Smooth muscle cell (in vitro differentiated cells): ENCODE results near the gene ADARB1. TPM values are rescaled to one million over a fixed set of nuclear protein-coding genes. Genes with fewer than 3 reads are reported as not detected.

ENCODE experiments used
- DNase-seq: peaks from one replicate; lab custom pipeline; 2025; ENCODE audit not compliant: unreplicated experiment; lab: John Stamatoyannopoulos, UW
- H2AFZ ChIP-seq: fragments of 200-600 bp; sonication (generic); 2 replicates; pipeline ENCODE4 v1.6.0; 2016; ENCODE audit warnings: antibody characterized with exemption, low read depth, mild to moderate bottlenecking
- H3F3A ChIP-seq: fragments of 200-600 bp; sonication (generic); 2 replicates; pipeline ENCODE4 v1.6.0; 2017; ENCODE audit warnings: antibody characterized with exemption, low read depth
- H3K27ac ChIP-seq: fragments of 200-600 bp; sonication (generic); 2 replicates; pipeline ENCODE4 v1.5.1; 2016; ENCODE audit warnings: low read depth, mild to moderate bottlenecking
- H3K27me3 ChIP-seq: fragments of 200-600 bp; sonication (generic); 2 replicates; pipeline ENCODE4 v1.6.1; 2016; ENCODE audit warnings: low read depth, mild to moderate bottlenecking
- H3K36me3 ChIP-seq: fragments of 200-600 bp; sonication (generic); 2 replicates; pipeline ENCODE4 v1.5.1; 2016; ENCODE audit warnings: low read depth
- H3K4me1 ChIP-seq: fragments of 200-600 bp; sonication (generic); 2 replicates; pipeline ENCODE4 v1.5.1; 2016; ENCODE audit warnings: low read depth
- H3K4me2 ChIP-seq: fragments of 200-600 bp; sonication (generic); 2 replicates; pipeline ENCODE4 v1.6.0; 2016; ENCODE audit warnings: mild to moderate bottlenecking
- H3K4me3 ChIP-seq: fragments of 200-600 bp; sonication (generic); 2 replicates; pipeline ENCODE4 v1.5.1; 2016; ENCODE audit warnings: mild to moderate bottlenecking
- H3K79me2 ChIP-seq: fragments of 200-600 bp; sonication (generic); 2 replicates; pipeline ENCODE4 v1.6.0; 2016; ENCODE audit warnings: low read depth, mild to moderate bottlenecking
- H3K9ac ChIP-seq: fragments of 200-600 bp; sonication (generic); 2 replicates; pipeline ENCODE4 v1.6.0; 2016; ENCODE audit warnings: low read depth
- H3K9me3 ChIP-seq: fragments of 200-600 bp; sonication (generic); replicated peaks from 2 replicates; pipeline ENCODE4 v1.5.1; 2016; ENCODE audit warnings: low read depth
- H4K20me1 ChIP-seq: fragments of 200-600 bp; sonication (generic); 2 replicates; pipeline ENCODE4 v1.6.0; 2016; ENCODE audit warnings: low read depth
- CTCF ChIP-seq: fragments of 200-600 bp; sonication (generic); IDR thresholded peaks from 2 replicates; pipeline ENCODE4 v1.5.1; 2017; ENCODE audit warnings: borderline replicate concordance, mild to moderate bottlenecking, antibody characterized with exemption; ENCODE audit not compliant: insufficient read depth, poor library complexity, severe bottlenecking
- WGBS: methylation state at CpG from one replicate; pipeline ENCODE4 v1.1.7; 2016; ENCODE audit warnings: low lambda C conversion rate; 5-methylcytosine and 5-hydroxymethylcytosine counted together
- polyA plus RNA-seq: library from polyadenylated mRNA; unstranded; fragments of >200 nt; fragmentation: Nextera tagmentation; extraction: Ambion mirVana; gene quantifications from 2 replicates; pipeline ENCODE4 v1.2.1, GENCODE V29; 2016
- total RNA-seq: library from RNA; depleted of rRNA; stranded (reverse); fragments of >200 nt; gene quantifications from 2 replicates; pipeline ENCODE4 v1.2.3, GENCODE V29; 2014

Gene ADARB1
- total and polyA plus RNA-seq, 2 experiments from 2014 or later, result 25.6 to 28.9 TPM

- no peak overlapping the region for H3K4me2 ChIP-seq
- TF ChIP-seq CTCF, result no peak
- H3K36me3 ChIP-seq, result no peaks in the 10 kb centered on the region
- peaks cover 15% of the 10 kb centered on the region for H3F3A ChIP-seq
- peaks cover 87% of the 10 kb centered on the region for H4K20me1 ChIP-seq
- WGBS, result 98% methylated on average over 5 of the region's 5 CpGs
- H3K79me2 ChIP-seq, result peaks cover 7% of the 10 kb centered on the region
- H2AFZ ChIP-seq, result no peak overlapping the region
- peaks cover 2% of the 10 kb centered on the region for H3K4me1 ChIP-seq
- no peaks in the 10 kb centered on the region for H3K9me3 ChIP-seq
- H3K4me3 ChIP-seq, result no peak overlapping the region
- no peak overlapping the region for H3K9ac ChIP-seq
- no peaks in the 10 kb centered on the region for H3K27me3 ChIP-seq
- no peak for DNase-seq
- no peak overlapping the region for H3K27ac ChIP-seq
Observed at GRCh38 chr21:45141507-45141906, 67.1 kb downstream of the ADARB1 start.

GRCh38 chr21:45142469-45143308 is 68.3 kb downstream of the ADARB1 start:
- H3K79me2 ChIP-seq, result peaks cover 12% of the 10 kb centered on the region
- H3K4me3 ChIP-seq, result no peak overlapping the region

GRCh38 chr21:45143855-45144254 is 69.5 kb downstream of the ADARB1 start:
- no peaks in the 10 kb centered on the region for H3K27me3 ChIP-seq
- H3K9ac ChIP-seq, result no peak overlapping the region
- WGBS, result 79% methylated on average over 3 of the region's 3 CpGs
- H3K4me1 ChIP-seq, result no peaks in the 10 kb centered on the region
- H3K36me3 ChIP-seq, result no peaks in the 10 kb centered on the region
- no peak overlapping the region for H3K27ac ChIP-seq
- H3F3A ChIP-seq, result no peaks in the 10 kb centered on the region
- H3K4me2 ChIP-seq, result no peak overlapping the region
- H3K9me3 ChIP-seq, result no peaks in the 10 kb centered on the region
- no peak for TF ChIP-seq CTCF
- H4K20me1 ChIP-seq, result peaks cover 79% of the 10 kb centered on the region
- no peak for DNase-seq
- no peak overlapping the region for H2AFZ ChIP-seq
- H3K79me2 ChIP-seq, result peaks cover 12% of the 10 kb centered on the region
- H3K4me3 ChIP-seq, result no peak overlapping the region

More at GRCh38 chr21:45142469-45143308, 68.3 kb downstream of the ADARB1 start:
- Histone ChIP-seq H3K4me2 (no peak overlapping the region), H3K36me3 (no peaks in the 10 kb centered on the region), H2AFZ (no peak overlapping the region), H3K9me3 (no peaks in the 10 kb centered on the region), H3K9ac (no peak overlapping the region), H3K27ac (peak overlapping the region; percentile 14), H3K4me1 (no peaks in the 10 kb centered on the region), H3K27me3 (no peaks in the 10 kb centered on the region), H3F3A (peaks cover 9% of the 10 kb centered on the region), H4K20me1 (peaks cover 87% of the 10 kb centered on the region)
- TF ChIP-seq CTCF, result no peak
- DNase-seq, result no peak
- 49% methylated on average over 11 of the region's 12 CpGs for WGBS
